ENCODE data around the gene IL23R.

DNA sequence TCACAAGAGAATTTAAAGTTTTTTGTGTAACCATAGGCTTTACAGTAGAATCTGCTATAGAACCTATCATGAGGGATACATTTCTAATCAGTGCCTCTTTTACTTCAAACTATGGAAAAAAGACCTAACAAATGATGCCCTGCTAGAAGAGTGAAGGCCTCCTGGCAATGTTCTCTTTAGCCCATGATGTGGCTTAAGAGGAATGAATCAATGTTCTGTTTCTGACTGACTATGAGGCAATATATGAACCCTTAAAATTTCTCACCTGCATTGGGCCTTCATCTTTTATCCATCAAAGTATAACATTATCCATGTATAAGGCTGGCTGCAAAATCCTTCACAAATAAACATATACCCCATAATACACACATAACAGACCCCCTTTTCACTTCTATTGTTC lies 75.8 kb downstream of the IL23R start:
- TF ChIP-seq YY1 (IDR thresholded peaks at IDR 0.05; ENCODE audit: insufficient read depth, insufficient read length) (no peak), SUZ12 (IDR thresholded peaks at IDR 0.05; ENCODE audit: extremely low read depth, insufficient read depth, insufficient read length) (no peak), ZNF274 (IDR thresholded peaks at IDR 0.05; ENCODE audit: low read depth, low read length) (no peak)

Data from NT2/D1 (cell line).